ENCODE measurements around the gene ZNF586. TPM values are rescaled to one million over a fixed set of nuclear protein-coding genes. Genes with fewer than 3 reads are reported as not detected.

Gene ZNF586
- 6.8 and 8.1 TPM in 2 replicates for total RNA-seq

DNA sequence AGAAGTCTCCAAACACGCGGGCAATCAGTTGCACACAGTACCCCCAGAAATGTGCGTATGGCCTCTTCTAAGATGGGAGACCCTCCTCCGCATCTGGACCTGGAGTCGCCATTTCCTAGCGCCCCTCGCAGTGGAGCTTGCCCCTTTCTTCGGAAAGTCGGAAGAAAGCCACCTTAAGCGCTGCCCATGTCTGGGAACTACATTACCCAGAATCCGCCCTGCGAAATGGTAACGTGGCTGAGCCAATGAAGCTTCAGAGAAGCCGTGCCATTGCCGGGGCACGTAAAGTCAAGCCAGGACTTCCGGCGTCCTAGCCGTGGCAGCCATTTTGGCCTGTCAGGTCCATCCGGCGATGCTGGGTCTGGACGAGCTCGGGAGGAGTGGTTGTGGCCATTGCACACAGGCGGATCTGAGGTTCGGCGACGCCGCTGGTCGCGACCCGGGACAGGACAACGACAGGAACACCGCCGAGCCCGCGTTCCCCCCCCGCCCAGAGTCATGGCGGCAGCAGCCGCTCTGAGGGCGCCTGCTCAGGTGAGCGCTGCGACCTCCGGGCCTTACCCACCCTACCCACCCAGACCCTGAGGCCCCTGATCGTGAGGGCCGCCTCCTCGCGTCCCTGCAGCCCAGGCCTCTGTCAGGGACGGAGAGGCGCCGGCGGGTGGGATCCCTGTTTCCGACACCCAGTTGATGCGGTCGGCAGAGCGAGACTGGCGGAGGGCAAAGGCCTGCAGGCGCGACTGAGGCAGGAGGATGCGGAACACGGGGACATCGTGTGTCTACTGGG lies at the start of gene ZNF586:
TSS of gene ZNF586 (plus strand) at position 332 of the 787 bp plus-strand sequence. CDS start at position 499, 167 bp downstream.

GRCh38 chr19:57746580-57747471 lies 22.6 kb upstream of the ZNF586 start, which contains the start of gene ZNF776:
Gene ZNF776 (plus strand): TSS chr19:57746815. CDS start chr19:57747059, 244 bp downstream.

DNA sequence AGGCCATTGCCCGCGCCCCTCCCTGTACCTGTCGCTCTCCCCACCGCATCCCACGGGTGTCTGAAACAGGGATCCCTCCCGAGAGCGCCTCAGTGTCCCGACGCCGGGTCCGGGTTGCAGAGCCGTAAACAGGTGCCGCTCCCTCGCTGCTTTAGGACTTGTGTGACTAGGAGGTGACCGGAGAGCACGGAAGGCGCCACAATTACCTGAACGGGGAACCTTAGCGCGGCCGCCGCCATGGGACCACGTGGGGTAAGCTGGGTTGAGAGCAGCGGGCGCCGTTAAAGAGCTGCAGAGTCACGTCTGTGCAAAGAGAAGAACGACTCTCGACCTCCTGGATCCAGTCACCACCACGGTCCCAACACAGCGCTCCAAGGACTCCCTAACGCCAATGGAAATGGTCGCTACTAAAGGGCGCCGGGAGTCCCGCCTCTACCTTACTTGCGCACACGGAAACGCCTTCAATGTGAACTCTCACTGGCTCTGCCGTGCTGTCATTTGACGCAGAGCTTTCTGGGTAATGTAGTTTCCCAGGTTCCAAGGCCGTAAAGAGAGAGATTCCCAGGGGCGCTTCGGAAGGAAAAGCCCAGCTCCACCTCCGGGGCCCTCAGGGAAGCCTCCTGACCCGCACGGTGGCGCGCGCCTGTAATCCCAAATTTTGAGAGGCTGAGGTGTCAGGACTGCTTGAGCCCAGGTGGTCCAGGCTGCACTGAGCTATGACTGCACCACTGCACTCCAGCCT lies 45.2 kb downstream of the ZNF586 start, which contains the start of gene ZNF552:
TSS of gene ZNF552 (minus strand) at position 409 of the 742 bp plus-strand sequence. CDS start at position 239, 170 bp downstream.

GRCh38 chr19:57830071-57830602 lies 60.7 kb downstream of the ZNF586 start, which contains the start of gene ZNF587B:
Gene ZNF587B (plus strand): TSS chr19:57830299. CDS start chr19:57830529, 230 bp downstream.

Other genes starting within 250 kb of the ZNF586 start
- gene ZNF549, start 242.3 kb upstream of the ZNF586 start, total RNA-seq = 2.3 and 4.6 TPM in 2 replicates
- gene ZNF550, start 209.8 kb upstream of the ZNF586 start, total RNA-seq = 2.8 and 3.9 TPM in 2 replicates
- gene ZNF416, start 190.8 kb upstream of the ZNF586 start, total RNA-seq = 2.6 and 4.2 TPM in 2 replicates
- gene ZIK1, start 185.5 kb upstream of the ZNF586 start, total RNA-seq = 4.1 and 7.5 TPM in 2 replicates
- gene ZNF530, start 169.8 kb upstream of the ZNF586 start, total RNA-seq = 3.5 and 4.1 TPM in 2 replicates
- gene ZNF134, start 155.4 kb upstream of the ZNF586 start, total RNA-seq = 9.6 and 17.4 TPM in 2 replicates
- gene ZNF211, start 136.5 kb upstream of the ZNF586 start, total RNA-seq = 4.2 and 7.5 TPM in 2 replicates
- not detected in 2 replicates for gene ZSCAN4, start 100.7 kb upstream of the ZNF586 start, total RNA-seq
- gene ZNF551, start 87.7 kb upstream of the ZNF586 start, total RNA-seq = 4.6 and 7.2 TPM in 2 replicates
- gene ZNF154, start 60.5 kb upstream of the ZNF586 start, total RNA-seq = 0.98 and 2.2 TPM in 2 replicates
- 2.9 and 4.7 TPM in 2 replicates for gene ZNF671, start 42.1 kb upstream of the ZNF586 start, total RNA-seq
- gene ZNF776, start 22.9 kb upstream of the ZNF586 start, total RNA-seq = 8.0 and 14.2 TPM in 2 replicates
- gene ZNF552, start 45.2 kb downstream of the ZNF586 start, total RNA-seq = 3.9 and 5.8 TPM in 2 replicates
- gene ZNF587B, start 60.6 kb downstream of the ZNF586 start, total RNA-seq = 6.8 and 8.4 TPM in 2 replicates
- gene ZNF587, start 80.2 kb downstream of the ZNF586 start, total RNA-seq = 12.7 and 15.6 TPM in 2 replicates
- gene ZNF814, start 119.4 kb downstream of the ZNF586 start, total RNA-seq = 4.1 and 4.3 TPM in 2 replicates
- 5.5 and 6.1 TPM in 2 replicates for gene ZNF417, start 146.9 kb downstream of the ZNF586 start, total RNA-seq
- 3.0 and 7.7 TPM in 2 replicates for gene ZNF418, start 165.7 kb downstream of the ZNF586 start, total RNA-seq
- gene ZNF256, start 178.0 kb downstream of the ZNF586 start, total RNA-seq = 2.1 and 2.5 TPM in 2 replicates
- gene C19orf18, start 204.9 kb downstream of the ZNF586 start, total RNA-seq = 0.13 TPM in 1 of 2 replicates, not detected in the other
- gene ZNF606, start 233.1 kb downstream of the ZNF586 start, total RNA-seq = 5.7 and 18.0 TPM in 2 replicates

Measured in mesangial cell (primary cell).